Natural killer cell treated with Interleukin-12 subunit alpha and Interleukin-12 subunit beta and Interleukin-15 and Interleukin-18, amount 100 ng/mL, for 72 hours (primary cell): ENCODE results near the gene POLR3K. TPM values are rescaled to one million over a fixed set of nuclear protein-coding genes. Genes with fewer than 3 reads are reported as not detected.

ENCODE experiments used
- ATAC-seq, 2 donors: fragments of 150-1000 bp; cut with Tn5 transposase in 1 of 2; sonication (Bioruptor Pico), chemical (Tn5 transposase) in 1 of 2; 2 replicates each; pipeline ENCODE4 v1.10.0; 2021
- DNase-seq: peaks from one replicate; pipeline ENCODE4 v3.0.0; 2022; ENCODE audit warnings: low spot score
- H3K27ac Mint-ChIP-seq, 2 donors: 1 replicate in 1 of 2; 2 replicates in 1 of 2; pipeline ENCODE4 v1.8.0; 2022; ENCODE audit warnings: mixed read lengths in 2 of 2, mild to moderate bottlenecking in 1 of 2, moderate library complexity in 1 of 2
- H3K27me3 Mint-ChIP-seq, 2 donors: 1 replicate in 1 of 2; 2 replicates in 1 of 2; pipeline ENCODE4 v1.8.0; 2022; ENCODE audit warnings: mixed read lengths in 2 of 2
- H3K36me3 Mint-ChIP-seq: one replicate; pipeline ENCODE4 v1.8.0; 2022; ENCODE audit warnings: mixed read lengths
- H3K4me1 Mint-ChIP-seq, 2 donors: 1 replicate in 1 of 2; 2 replicates in 1 of 2; pipeline ENCODE4 v1.8.0; 2022; ENCODE audit warnings: low read depth in 2 of 2, mixed read lengths in 2 of 2, mild to moderate bottlenecking in 1 of 2
- H3K4me3 Mint-ChIP-seq: one replicate; pipeline ENCODE4 v1.8.0; 2022; ENCODE audit warnings: mixed read lengths
- H3K9me3 Mint-ChIP-seq: 2 replicates; pipeline ENCODE4 v1.8.0; 2022; ENCODE audit warnings: mixed read lengths
- total RNA-seq, 2 donors: library from RNA; stranded (reverse); gene quantifications; one replicate each; pipeline ENCODE4 v1.2.3, GENCODE V29; 2022

The POLR3K gene
- total RNA-seq: 10 to 100 TPM; 39.8 to 84.7 TPM

DNA sequence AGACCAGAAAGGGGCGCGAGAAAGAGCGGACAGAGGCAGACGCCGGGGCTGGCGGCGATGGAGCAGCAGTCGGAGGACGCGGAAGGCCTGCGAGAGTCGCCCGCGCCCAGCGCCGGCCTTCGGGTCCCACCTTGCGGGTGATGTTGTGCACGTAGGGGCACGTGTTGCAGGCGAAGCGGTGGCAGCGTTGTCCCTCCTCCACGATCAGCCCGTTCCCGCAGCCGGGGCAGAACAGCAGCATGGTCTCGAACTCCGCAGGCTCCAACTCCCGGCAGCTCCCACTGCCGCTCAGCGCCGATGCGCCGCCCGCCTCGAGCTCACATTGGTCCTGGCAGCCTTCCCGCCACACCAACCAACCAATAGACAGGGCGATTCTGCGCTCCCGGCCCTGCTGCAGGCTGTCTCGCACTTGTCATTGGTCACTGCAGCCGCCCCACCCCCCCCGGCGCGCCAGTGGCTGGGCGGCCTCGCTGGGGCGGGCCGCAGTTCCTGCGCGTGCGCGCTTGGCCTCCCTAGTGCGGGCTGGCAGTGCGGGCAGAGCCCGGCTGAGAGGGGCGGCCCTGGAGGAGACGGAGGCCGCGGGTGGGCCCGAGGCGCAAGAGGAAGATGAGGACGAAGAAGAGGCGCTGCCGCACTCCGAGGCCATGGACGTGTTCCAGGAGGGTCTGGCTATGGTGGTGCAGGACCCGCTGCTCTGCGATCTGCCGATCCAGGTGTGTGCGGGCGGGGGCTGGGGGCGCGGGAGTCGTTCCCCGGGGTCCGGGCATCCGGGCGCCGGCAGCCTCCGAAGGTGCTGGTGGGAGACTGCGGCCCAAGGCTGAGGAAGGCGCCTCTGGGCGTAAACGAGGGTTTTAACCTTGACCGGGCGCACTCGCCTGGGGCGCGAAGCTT lies at the start of gene POLR3K, which contains the start of gene SNRNP25:
Gene POLR3K (minus strand): TSS at position 263 of the 891 bp plus-strand sequence. CDS start 22 bp downstream, at position 241.
Gene SNRNP25 (plus strand): TSS at position 483 of the 891 bp plus-strand sequence. CDS start 189 bp downstream, at position 672.
- Mint-ChIP-seq H3K27me3 (no peaks in the 10 kb centered on the region), H3K4me3 (peak within 1 kb of the TSS; percentile 99), H3K9me3 (no peaks in the 10 kb centered on the region), H3K4me1 (peaks cover 18 to 22% of the 10 kb centered on the region in 2 donors), H3K36me3 (peaks cover 13% of the 10 kb centered on the region), H3K27ac (peak within 1 kb of the TSS; percentile 91 to 94)
- DNase-seq (peak; percentile 99), ATAC-seq (peak; percentile 98)

DNA sequence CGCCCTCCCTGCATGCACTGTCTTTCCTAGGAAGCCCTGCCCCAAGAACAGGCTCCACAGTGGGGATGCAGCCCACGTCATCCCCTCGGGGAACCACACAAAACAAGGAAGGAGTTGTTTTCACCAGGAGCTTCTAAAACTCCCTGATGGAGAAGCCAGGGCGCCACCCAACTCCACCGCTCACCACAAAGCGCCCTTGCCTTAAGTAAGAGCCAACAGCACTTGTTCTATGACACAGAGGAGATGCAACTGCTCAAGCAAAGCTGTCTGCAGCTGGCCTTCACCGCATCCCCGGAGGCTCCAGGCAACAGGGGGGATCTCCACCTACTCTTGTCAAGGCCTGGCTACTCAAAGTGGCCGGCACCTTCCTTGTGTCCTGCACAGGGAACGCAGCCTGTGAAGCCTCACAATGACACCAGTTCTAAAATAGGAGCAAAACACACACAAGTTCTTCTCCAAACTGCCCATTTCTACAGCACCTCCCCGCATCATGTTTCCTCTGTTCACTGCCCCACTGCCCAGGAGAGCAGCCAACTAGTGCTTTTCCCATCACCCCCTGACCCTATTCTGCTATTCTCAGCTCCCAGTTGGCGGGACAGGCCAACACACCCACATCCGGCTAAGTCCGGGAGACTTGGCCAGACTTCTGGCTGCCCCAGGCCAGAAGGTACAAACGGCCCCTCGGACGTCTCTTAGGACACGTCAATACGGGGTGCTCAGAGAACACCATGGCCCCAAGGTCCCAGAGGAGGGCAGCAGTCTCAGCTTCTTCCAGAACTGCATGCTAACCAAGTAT lies 48.9 kb upstream of the POLR3K start:
- H3K36me3 Mint-ChIP-seq: no peaks in the 10 kb centered on the region
- no peak overlapping the region for H3K27ac Mint-ChIP-seq
- no peak for DNase-seq
- H3K9me3 Mint-ChIP-seq: no peaks in the 10 kb centered on the region
- H3K4me3 Mint-ChIP-seq: no peak overlapping the region
- peaks cover 0 to 3% of the 10 kb centered on the region in 2 donors for H3K4me1 Mint-ChIP-seq
- no peaks in the 10 kb centered on the region for H3K27me3 Mint-ChIP-seq
- no peak for ATAC-seq

DNA sequence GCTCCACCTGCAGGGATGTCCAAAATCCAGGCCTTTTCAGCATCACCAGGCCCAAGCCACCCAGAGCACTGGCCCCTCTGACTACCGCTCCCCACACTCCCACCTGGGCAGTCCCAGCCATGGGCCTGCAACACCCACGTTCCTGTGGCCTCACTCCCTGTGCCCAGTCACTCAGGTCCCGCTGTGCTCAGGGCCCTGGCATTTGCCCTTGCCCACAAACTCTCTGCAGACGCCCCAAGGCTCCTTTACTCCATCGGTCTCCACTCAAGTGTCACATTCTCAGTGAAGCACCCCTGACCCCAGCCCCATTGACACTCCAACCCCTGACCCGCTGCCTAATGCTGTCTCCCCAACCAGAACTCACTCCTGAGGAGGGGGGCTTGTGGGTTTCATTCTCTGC lies 48.2 kb upstream of the POLR3K start:
- Mint-ChIP-seq H3K27ac (no peak overlapping the region), H3K4me1 (peaks cover 4 to 6% of the 10 kb centered on the region in 2 donors), H3K27me3 (no peaks in the 10 kb centered on the region), H3K36me3 (no peaks in the 10 kb centered on the region), H3K9me3 (no peaks in the 10 kb centered on the region), H3K4me3 (no peak overlapping the region)
- no peak for DNase-seq
- no peak for ATAC-seq

DNA sequence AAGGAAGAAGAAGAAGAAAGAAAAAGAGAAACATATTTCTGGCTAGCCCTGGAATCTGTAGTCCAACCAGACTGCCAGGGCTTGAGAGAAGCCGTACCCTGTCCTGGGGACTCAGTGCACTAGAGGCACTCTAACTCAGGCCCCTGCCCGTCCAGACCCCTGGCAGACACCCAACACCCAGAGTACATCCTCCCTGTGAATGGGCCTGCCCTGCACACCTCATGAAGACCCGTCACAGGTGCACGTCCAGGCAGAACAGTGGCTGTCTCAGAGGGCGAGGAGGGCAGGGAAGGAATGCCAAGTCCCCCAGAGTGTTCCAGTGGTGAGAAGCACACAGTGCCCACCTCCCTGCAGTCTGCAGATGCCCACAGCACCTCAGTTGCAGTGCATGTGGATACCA lies 47.6 kb upstream of the POLR3K start:
- Mint-ChIP-seq H3K27me3 (no peaks in the 10 kb centered on the region), H3K4me1 (peaks cover 4 to 6% of the 10 kb centered on the region in 2 donors)

DNA sequence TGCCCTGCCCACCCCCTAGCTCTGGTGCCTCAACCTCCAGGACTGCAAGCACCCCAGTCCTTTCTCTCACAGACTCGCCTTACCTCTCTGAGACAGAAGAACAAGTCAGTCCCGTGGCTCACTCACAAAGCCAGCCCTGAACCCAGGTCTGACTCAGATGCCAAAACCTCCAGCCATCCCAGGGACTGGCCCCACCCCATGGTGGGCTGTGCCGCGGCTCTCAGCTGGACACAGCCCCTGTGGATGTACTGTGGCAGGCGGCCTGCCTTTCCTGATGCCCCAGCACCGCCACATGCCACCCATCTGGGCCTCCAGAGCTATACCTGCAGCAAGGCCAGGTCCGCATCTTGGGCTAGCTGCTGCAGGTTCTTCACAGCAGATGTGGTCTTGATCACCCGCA lies 44.4 kb upstream of the POLR3K start:
- ATAC-seq (no peak), DNase-seq (no peak)
- Mint-ChIP-seq H3K36me3 (no peaks in the 10 kb centered on the region), H3K4me1 (peaks cover 4 to 6% of the 10 kb centered on the region in 2 donors), H3K9me3 (no peaks in the 10 kb centered on the region), H3K27me3 (no peaks in the 10 kb centered on the region), H3K4me3 (no peak overlapping the region), H3K27ac (no peak overlapping the region)

More for the DNA sequence above, 47.6 kb upstream of the POLR3K start:
- H3K4me3 Mint-ChIP-seq: no peak overlapping the region
- H3K9me3 Mint-ChIP-seq: no peaks in the 10 kb centered on the region
- no peak overlapping the region for H3K27ac Mint-ChIP-seq
- no peaks in the 10 kb centered on the region for H3K36me3 Mint-ChIP-seq
- ATAC-seq: no peak
- DNase-seq: no peak

DNA sequence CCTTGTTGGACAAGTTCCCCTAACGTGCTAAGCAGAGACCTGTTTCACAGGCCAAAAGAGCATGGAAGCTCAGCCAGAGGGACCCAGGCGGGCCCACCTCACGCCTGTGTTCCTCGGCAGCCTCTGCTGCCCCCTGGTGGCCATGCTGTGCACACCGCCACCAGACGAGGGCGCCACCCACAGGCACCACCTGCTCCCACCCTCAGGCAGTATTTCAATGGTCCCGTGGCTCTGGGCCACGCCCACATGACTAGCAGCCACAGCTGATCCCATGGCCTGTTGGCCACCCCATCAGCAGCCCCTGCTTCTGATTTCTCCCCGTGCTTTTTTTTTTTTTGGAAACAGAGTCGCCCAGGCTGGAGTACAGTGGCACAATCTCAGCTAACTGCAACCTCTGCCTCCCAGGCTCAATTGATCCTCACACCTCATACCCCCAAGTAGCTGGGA lies 43.5 kb upstream of the POLR3K start:
- Mint-ChIP-seq H3K27ac (no peak overlapping the region), H3K4me3 (no peak overlapping the region), H3K4me1 (peaks cover 3 to 4% of the 10 kb centered on the region in 2 donors), H3K36me3 (no peaks in the 10 kb centered on the region), H3K9me3 (no peaks in the 10 kb centered on the region), H3K27me3 (no peaks in the 10 kb centered on the region)
- DNase-seq (peak; percentile 87), ATAC-seq (peak; percentile 93 to 95)

DNA sequence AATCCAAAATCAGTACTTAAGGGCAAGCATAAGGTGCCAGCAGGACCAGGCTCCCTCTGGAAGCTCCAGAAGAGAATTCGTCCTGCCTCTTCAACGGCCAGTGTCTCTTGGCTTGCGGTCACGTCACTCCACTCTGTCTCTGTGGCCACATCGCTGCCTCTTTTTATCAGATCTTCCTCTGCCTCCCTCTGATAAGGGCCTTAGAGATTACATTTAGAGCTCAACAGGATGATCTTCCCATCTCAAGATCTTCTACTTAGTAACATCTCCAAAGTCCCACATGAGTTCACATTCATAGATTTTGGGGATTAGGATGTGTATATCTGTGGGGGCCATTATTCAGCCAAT lies 41.5 kb upstream of the POLR3K start:
- Mint-ChIP-seq H3K36me3 (no peaks in the 10 kb centered on the region), H3K9me3 (no peaks in the 10 kb centered on the region), H3K4me3 (no peak overlapping the region), H3K27ac (no peak overlapping the region), H3K27me3 (no peaks in the 10 kb centered on the region), H3K4me1 (peaks cover 3 to 4% of the 10 kb centered on the region in 2 donors)
- DNase-seq (no peak), ATAC-seq (no peak)

DNA sequence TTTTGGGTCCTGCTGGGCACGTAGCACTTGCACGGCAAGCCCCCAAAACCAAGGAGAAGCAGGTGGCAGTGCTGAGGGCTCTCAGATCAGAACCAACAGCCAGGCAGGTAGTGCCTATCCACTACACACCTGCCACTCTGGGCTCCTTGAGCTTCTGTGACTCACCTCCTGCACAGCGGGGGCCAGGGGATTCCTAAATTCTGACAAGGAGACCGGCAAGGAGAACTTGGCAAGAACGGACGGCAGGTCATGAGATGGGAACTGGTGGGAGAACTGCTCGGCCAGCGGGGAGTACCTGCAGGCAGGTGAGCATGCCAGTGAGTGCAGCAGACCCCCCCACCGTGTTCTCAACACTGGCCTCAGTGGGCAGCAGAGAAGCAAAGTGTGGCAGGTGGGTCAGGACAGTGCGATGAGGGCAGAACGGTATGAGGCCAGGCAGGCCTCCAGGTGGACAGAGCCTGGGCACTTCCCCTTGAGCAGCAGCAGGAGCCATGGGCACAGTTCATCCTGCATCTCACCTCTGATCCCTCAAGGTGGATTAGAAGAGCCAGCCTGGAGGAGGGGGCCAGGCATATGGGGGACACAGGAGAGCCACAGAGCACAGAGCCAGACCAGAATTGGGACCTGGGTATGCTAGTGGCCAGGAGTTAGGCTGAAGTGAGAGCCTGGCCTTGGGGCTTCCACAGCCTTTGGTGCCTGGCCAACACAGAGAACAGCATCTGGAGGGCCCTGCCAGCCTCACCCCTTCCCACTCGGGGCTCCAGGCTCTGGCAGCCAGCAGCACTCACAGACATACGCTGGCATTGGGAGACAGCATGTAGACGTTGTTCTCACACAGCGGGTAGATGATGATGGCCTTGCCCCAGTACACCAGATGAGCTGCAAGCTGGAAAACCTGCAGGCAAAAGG lies 39.3 kb upstream of the POLR3K start:
- H3K27me3 Mint-ChIP-seq: no peaks in the 10 kb centered on the region
- H3K9me3 Mint-ChIP-seq: no peaks in the 10 kb centered on the region
- no peak overlapping the region for H3K4me3 Mint-ChIP-seq
- H3K4me1 Mint-ChIP-seq: peaks cover 3 to 4% of the 10 kb centered on the region in 2 donors
- no peaks in the 10 kb centered on the region for H3K36me3 Mint-ChIP-seq
- no peak overlapping the region for H3K27ac Mint-ChIP-seq
- ATAC-seq (no peak), DNase-seq (no peak)

DNA sequence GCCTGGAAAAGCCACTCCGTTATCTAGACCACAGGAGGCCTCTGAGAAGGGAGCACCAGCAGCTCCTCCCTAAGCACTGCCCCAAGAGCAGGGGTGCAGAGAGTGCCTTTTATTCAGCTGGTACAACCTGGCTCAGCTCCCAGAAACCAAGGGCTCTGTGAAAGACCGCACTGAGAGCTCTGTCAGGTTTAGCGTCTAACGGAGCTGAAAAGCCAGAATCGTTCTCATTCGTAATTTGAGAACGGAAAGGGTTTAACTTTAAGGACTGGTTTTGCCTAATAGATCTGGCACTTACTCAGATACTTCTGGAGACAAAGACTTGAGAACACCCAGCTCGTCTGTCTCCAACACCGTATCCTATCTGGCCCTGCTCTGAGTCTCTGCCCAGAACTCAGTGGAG lies 38.1 kb upstream of the POLR3K start:
- no peaks in the 10 kb centered on the region for H3K36me3 Mint-ChIP-seq
- H3K4me3 Mint-ChIP-seq: no peak overlapping the region
- no peak overlapping the region for H3K27ac Mint-ChIP-seq
- ATAC-seq (no peak), DNase-seq (no peak)
- H3K27me3 Mint-ChIP-seq: no peaks in the 10 kb centered on the region
- H3K9me3 Mint-ChIP-seq: no peaks in the 10 kb centered on the region
- H3K4me1 Mint-ChIP-seq: no peaks in the 10 kb centered on the region

DNA sequence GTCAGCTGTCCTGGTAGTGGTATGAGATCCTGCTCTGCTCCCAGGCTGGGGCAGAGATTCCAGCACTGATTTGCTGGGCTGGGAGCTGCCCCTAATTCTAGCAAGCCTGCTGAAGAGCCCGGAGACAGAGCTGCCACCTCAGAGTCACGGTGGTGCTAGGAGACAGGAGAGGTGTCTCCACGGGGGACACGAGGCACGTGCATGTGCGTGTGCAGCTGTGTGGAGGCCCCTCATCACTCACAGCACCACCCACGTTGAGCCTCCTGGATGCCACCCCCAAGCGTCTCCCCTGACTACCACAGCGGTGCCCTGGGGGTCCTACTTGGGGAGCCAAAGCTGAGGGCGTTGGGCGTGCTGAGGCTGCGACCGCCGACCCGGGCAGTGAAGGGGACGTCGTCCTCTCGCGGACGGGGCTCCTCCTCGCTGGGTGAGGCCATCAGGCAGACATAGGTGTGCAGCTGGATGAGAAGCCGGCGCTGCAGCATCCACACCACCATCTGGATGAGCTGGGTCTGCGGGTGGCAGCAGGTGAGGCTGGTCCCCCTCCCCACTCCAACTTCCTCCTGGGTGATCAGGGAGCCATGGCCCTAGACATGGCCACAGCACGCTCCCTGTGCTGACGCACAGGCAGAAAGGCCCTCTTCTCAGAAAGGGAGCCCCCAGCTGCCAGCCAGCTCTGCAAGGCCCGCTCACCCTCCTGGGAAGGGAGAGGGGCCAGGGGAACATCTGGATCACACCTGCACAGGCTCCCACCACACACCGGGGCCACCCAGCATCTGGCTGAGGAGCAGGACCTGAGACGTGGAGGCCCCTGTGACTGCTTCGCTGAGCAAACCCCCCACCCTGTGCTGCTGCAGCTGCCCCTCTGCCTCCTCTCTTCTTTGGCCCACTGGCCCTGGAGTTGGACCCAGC lies 36.2 kb upstream of the POLR3K start:
- Mint-ChIP-seq H3K4me1 (peaks cover 6 to 10% of the 10 kb centered on the region in 2 donors), H3K4me3 (no peak overlapping the region), H3K36me3 (no peaks in the 10 kb centered on the region), H3K27me3 (no peaks in the 10 kb centered on the region), H3K9me3 (no peaks in the 10 kb centered on the region), H3K27ac (no peak overlapping the region)
- ATAC-seq (no peak), DNase-seq (no peak)

DNA sequence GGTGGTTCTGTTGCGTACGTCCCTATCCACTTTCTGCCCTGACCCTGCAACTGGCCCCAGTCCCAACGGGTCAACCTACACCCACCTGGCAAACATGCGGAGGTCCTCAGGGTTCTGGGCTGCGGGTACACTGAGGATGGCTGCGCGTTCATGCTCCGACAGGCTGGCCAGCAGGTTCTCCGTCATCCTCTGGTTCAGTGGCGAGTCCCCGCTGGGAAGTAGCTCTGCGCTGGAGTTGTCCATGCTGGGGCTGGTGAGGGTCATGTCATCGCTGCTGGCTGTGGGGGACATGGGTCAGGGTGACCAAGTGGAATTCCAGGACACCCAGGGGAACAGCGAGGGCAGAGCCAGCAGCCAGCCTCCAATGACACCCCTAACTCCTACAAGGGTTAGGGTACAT lies 35.2 kb upstream of the POLR3K start:
- H3K9me3 Mint-ChIP-seq: no peaks in the 10 kb centered on the region
- H3K27ac Mint-ChIP-seq: no peak overlapping the region
- peaks cover 16 to 19% of the 10 kb centered on the region in 2 donors for H3K4me1 Mint-ChIP-seq
- no peaks in the 10 kb centered on the region for H3K36me3 Mint-ChIP-seq
- no peaks in the 10 kb centered on the region for H3K27me3 Mint-ChIP-seq
- DNase-seq: no peak
- ATAC-seq: no peak
- H3K4me3 Mint-ChIP-seq: no peak overlapping the region

DNA sequence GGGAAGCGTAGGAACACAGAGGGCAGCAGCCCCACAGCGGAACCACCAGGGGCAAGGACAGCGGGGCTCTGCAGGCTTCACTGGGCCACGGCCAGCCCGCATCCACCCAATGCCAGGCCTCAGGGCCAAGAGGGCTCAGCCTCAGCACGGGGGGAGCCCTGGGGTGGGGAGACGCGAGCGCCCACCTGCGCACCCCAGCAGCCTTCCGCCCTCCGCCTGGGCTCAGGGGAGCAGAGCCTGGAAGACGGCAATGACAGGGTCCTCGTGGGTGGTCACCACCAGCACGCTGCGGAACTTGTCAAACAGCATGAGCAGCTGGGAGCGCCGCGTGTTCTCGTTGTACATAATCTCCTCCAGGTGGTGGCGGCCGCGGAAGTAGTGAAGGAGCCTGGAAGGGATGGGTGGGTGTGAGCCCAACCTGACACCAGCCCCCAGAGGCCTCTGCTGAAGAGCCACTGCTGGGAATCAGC lies 33.1 kb upstream of the POLR3K start:
- H3K27me3 Mint-ChIP-seq: no peaks in the 10 kb centered on the region
- DNase-seq: no peak
- no peak overlapping the region for H3K4me3 Mint-ChIP-seq
- no peaks in the 10 kb centered on the region for H3K9me3 Mint-ChIP-seq
- ATAC-seq: no peak
- H3K27ac Mint-ChIP-seq: peak overlapping the region in 1 of 2 donors; percentile 69
- no peaks in the 10 kb centered on the region for H3K36me3 Mint-ChIP-seq
- H3K4me1 Mint-ChIP-seq: peaks cover 19 to 26% of the 10 kb centered on the region in 2 donors
